Testis (tissue), 3 donors: Measurements from ENCODE around the gene SYNGR4. TPM values are rescaled to one million over a fixed set of nuclear protein-coding genes. Genes with fewer than 3 reads are reported as not detected.
"Not testable (repeated sequence)": the region's sequence is repeated elsewhere in the genome, so short reads cannot be mapped to it uniquely, and the experiment has no call there.

Experiments used
- DNase-seq: peaks from one replicate; pipeline ENCODE4 v3.0.0-alpha.2; 2019
- H3K27ac ChIP-seq, 2 donors: fragments of 200-600 bp; sonication (generic); one replicate each; pipeline ENCODE4 v1.5.1; 2019
- H3K27me3 ChIP-seq: fragments of 200-600 bp; sonication (generic); one replicate; pipeline ENCODE4 v1.5.1; 2019
- H3K36me3 ChIP-seq: fragments of 200-600 bp; sonication (generic); one replicate; pipeline ENCODE4 v1.5.1; 2017; ENCODE audit warnings: low read depth; ENCODE audit errors: missing control alignments
- H3K4me1 ChIP-seq: fragments of 200-600 bp; sonication (generic); one replicate; pipeline ENCODE4 v1.5.1; 2019
- H3K4me3 ChIP-seq, 2 donors: fragments of 200-600 bp; sonication (generic); one replicate each; pipeline ENCODE4 v1.5.1; 2017 to 2019
- H3K9me3 ChIP-seq: fragments of 200-600 bp; sonication (generic); one replicate; pipeline ENCODE4 v1.5.1; 2017
- CTCF ChIP-seq, 3 experiments: fragments of 450-650 bp in 2 of 3; fragments of 200-600 bp in 1 of 3; sonication (generic) in 1 of 3; IDR thresholded peaks; one replicate each; pipeline ENCODE4 v1.5.1; 2016 to 2019; ENCODE audit warnings: antibody characterized with exemption in 3 of 3, mild to moderate bottlenecking in 2 of 3, moderate library complexity in 1 of 3
- POLR2A ChIP-seq: fragments of 450-650 bp; IDR thresholded peaks from one replicate; pipeline ENCODE4 v1.6.1; 2017; ENCODE audit warnings: antibody characterized with exemption, mild to moderate bottlenecking, moderate library complexity
- WGBS, 2 donors: methylation state at CpG; one replicate each; pipeline ENCODE4 v1.1.5; 2018; 5-methylcytosine and 5-hydroxymethylcytosine counted together
- intact Hi-C: fragments of 100-400 bp; cut with DNase I; formaldehyde crosslinking; loops from one replicate; pipeline ENCODE4 v1.15.1; 2023; ENCODE audit warnings: low total_unique reads
- polyA plus RNA-seq: library from polyadenylated mRNA; stranded (reverse); fragments of 350-450 nt; fragmentation: Illumina TruSeq; extraction: RNeasy Lipid Tissue Mini Kit (QIAGEN cat#74804); gene quantifications from one replicate; pipeline ENCODE4 v1.2.3, GENCODE V29; 2014; ENCODE audit warnings: low read depth, low replicate concordance; ENCODE audit not compliant: insufficient read depth
- total RNA-seq, 2 donors: library from RNA; depleted of rRNA; stranded (reverse); fragments of >200 nt; gene quantifications; one replicate each; pipeline ENCODE4 v1.2.3, GENCODE V29; 2016

SYNGR4 gene
- total and polyA plus RNA-seq, 3 donors from 2014 or later = 21.8 to 112 (median 26.1) TPM

GRCh38 chr19:48367855-48368254, 3.7 kb downstream of the SYNGR4 start:
- no peak for DNase-seq
- no peaks in the 10 kb centered on the region for H3K9me3 ChIP-seq
- H3K36me3 ChIP-seq = no peaks in the 10 kb centered on the region
- peaks cover 17% of the 10 kb centered on the region for H3K4me1 ChIP-seq
- H3K27me3 ChIP-seq = no peaks in the 10 kb centered on the region
- peak overlapping the region in 1 of 2 donors; percentile 62 for H3K27ac ChIP-seq
- TF ChIP-seq POLR2A (no peak), CTCF (IDR thresholded peaks at IDR 0.05) (no peak)
- WGBS, 2 donors = 55 to 62% methylated on average over 5 of the region's 5 CpGs
- intact Hi-C loops = no loop called here
- no peak overlapping the region for H3K4me3 ChIP-seq

DNA sequence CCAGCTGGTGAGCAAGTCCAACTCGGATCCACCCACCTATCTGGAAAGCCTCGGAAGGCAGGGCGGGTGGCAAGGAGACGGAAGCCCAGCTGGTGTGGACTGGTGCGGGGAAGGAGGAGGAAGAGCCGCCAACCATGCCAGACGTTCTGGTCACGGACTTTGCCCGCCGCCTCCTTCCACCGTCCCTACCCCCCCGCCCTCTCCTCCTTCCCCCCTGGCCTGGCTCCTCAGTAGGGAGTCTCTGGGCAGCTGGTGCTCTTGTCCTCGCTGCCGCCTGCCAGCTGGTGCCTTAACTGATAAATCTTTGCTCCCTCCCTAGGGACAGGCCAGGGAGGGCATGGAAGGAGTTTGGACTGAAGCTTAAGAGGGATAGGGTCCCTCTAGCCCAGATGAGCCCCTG, 4.8 kb downstream of the SYNGR4 start:
- no peaks in the 10 kb centered on the region for H3K9me3 ChIP-seq
- TF ChIP-seq POLR2A = no peak
- no peak for TF ChIP-seq CTCF (IDR thresholded peaks at IDR 0.05)
- H3K36me3 ChIP-seq = no peaks in the 10 kb centered on the region
- H3K27me3 ChIP-seq = no peaks in the 10 kb centered on the region
- peak; percentile 66 for DNase-seq
- H3K4me3 ChIP-seq = no peak overlapping the region
- 58 to 77% methylated on average over 13 to 14 of the region's 14 CpGs for WGBS, 2 donors
- peaks cover 17% of the 10 kb centered on the region for H3K4me1 ChIP-seq
- H3K27ac ChIP-seq = peak overlapping the region in 1 of 2 donors; percentile 31
- intact Hi-C loops = no loop called here

GRCh38 chr19:48370955-48371354, 6.8 kb downstream of the SYNGR4 start:
- intact Hi-C loops = no loop called here
- no peak overlapping the region for H3K27ac ChIP-seq
- TF ChIP-seq POLR2A (no peak), CTCF (IDR thresholded peaks at IDR 0.05) (no peak)
- no peaks in the 10 kb centered on the region for H3K9me3 ChIP-seq
- H3K27me3 ChIP-seq = no peaks in the 10 kb centered on the region
- no peak for DNase-seq
- WGBS, 2 donors = 45 to 63% methylated on average over 4 of the region's 4 CpGs
- H3K36me3 ChIP-seq = no peaks in the 10 kb centered on the region
- no peak overlapping the region for H3K4me3 ChIP-seq
- peaks cover 17% of the 10 kb centered on the region for H3K4me1 ChIP-seq

- no peaks in the 10 kb centered on the region for H3K36me3 ChIP-seq
- intact Hi-C loops = no loop called here
- H3K4me1 ChIP-seq = peaks cover 17% of the 10 kb centered on the region
- no peak overlapping the region for H3K4me3 ChIP-seq
- TF ChIP-seq POLR2A (no peak), CTCF (IDR thresholded peaks at IDR 0.05) (no peak)
- no peaks in the 10 kb centered on the region for H3K9me3 ChIP-seq
- H3K27ac ChIP-seq = no peak overlapping the region
- DNase-seq = no peak
- WGBS, 2 donors = 40 to 67% methylated on average over 7 of the region's 7 CpGs
- H3K27me3 ChIP-seq = no peaks in the 10 kb centered on the region
These were observed 7.2 kb downstream of the SYNGR4 start for GRCh38 chr19:48371367-48371766.

DNA sequence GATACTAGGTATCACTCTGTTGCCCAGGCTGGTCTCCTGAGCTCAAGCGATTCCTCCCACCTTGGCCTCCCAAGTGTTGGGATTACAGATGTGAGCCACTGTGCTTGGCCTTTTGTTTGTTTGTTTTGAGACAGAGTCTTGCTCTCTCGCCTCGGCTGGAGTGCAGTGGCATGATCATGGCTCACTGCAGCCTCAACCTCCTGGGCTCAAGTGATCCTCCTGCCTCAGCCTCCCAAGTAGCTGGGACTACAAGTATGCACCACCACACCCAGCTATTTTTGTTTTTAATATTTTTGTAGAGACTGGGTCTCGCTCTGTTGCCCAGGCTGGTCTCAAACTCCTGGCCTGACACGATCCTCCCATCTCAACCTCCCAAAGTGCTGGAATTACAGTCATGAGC, 7.6 kb downstream of the SYNGR4 start:
- H3K27me3 ChIP-seq, H3K9me3 ChIP-seq, intact Hi-C loops, H3K4me3 ChIP-seq, H3K27ac ChIP-seq, DNase-seq, H3K36me3 ChIP-seq: not testable (repeated sequence)
- peaks cover 17% of the 10 kb centered on the region for H3K4me1 ChIP-seq
- WGBS, 2 donors = 90 to 94% methylated on average over 5 of the region's 5 CpGs
